Measurements from ENCODE around the gene PRKCE.
"Not testable (repeated sequence)": the region's sequence is repeated elsewhere in the genome, so short reads cannot be mapped to it uniquely, and the experiment has no call there.

Gene PRKCE

DNA sequence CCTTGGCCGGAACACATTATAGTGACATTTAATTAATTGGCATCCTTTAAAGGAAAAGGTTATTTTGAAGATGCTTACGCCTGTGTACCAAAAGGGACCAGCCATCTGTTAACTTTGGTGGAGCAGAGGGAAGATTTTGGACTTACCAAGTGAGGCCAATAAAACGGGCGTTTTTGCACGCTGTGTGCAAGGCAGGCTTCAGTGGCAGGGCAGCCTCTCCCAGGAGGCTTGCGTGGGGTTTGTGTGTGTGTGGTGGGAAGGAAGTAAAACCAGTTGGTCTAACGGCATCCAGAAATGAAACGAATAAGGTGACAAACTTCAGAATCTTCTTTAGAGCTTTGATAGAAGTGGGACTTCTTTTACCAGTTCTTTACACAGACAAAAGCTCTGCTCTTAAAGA is 191.7 kb downstream of the PRKCE start:
- no peak for DNase-seq

DNA sequence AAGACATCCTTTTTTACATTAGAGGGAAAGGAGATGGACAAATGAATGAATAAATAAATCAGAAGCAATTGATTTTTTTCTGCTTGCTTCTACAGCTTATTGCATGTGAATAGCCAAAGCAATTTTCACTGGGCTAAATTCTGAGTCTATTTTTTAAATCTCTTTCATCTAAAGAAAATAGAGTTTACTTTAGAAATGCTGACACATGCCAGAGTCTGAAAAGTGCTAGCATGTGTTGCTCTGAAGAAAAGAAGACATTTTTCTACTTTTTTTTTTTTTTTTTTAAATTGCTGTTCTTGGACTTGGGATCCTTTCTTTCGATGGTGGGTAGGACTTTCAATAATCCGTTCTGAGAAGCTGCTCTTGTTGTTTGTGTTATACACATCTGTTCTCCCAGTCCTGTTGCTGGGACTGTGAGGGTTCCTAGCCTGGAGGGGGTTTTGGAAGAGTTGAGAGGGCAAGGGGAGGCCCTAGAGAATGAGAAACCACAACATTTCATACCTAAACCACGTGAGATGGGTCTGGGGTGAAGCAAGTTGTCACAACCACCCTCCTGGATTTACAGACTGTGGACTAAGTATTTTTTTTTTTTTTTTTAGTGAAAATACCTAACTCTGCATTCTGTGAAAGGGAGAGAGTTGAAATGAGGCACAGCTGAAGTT is 193.5 kb downstream of the PRKCE start:
- DNase-seq, result no peak

DNA sequence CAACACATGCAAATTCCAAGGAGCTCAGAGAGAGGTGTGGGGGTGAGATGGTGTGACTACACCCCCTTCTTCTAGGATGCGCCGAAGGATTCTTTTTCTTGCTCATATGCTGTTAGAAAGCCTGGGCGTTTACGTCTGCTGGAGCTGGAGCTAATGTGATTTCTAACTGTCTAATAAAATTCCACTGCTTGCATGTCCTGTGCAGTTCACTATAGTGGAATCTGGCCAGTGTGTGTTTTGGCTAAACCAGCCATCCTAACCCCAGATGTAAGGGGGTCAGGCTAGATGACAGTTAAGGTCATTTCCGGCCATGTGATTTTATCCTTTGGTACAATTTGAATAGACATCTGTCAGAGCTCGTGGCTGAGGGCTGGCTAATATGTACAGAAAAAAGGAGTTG is 194.1 kb downstream of the PRKCE start:
- DNase-seq, result no peak

DNA sequence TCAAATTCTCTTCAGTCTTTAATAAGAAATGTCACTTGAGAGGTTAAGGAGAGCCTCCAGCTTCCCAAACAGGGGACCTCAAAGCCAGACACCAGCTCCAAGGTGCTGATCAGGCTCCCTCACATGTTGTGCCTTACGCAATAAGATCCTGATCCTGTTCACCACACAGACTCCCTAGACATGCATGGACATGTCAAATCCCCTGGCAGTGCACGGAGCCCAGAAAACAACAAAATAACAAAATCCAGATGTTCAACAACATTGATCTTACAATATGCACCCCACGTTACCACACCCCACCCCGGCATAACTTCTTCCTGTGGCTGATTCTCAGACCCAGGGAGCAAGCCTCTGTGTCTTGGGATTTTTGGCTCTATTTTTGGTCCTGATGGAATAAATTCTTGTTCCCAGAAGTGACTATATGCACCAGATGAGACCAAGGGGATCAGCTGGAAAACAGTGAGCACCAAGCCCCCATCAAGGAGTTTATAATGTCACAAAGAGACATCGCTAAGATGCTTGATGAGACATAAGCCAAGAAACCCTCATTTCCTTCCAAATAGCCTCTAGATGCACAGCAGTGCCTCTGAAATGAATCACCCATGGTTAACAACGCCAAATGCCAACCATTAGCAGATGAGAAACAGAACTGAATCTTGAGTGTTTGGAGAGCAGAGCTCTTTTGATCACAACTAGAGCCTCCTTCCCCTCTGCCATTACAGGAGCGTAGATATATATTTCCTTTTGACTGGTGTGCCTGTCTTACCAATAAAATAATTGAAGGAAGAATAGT is 198.2 kb downstream of the PRKCE start:
- DNase-seq, result no peak

DNA sequence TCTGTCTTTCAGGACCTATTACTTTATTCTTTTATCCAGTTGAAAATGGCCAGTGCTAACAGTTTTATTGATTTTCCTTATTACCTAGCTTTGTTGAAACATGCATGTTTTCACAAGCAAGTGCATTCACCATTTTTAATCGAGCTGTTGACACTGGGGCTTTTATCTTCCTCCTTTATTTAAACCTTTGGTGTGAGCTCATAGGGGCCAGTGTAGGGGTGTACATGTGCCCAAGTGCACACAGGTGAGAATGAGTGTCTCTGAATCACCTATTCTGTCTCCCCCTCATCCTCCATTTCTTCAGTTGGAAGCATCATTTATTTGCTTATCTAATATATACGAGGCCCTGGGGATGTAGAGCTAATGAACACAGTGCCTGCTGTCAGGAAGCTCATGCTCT is 199.1 kb downstream of the PRKCE start:
- no peak for DNase-seq

DNA sequence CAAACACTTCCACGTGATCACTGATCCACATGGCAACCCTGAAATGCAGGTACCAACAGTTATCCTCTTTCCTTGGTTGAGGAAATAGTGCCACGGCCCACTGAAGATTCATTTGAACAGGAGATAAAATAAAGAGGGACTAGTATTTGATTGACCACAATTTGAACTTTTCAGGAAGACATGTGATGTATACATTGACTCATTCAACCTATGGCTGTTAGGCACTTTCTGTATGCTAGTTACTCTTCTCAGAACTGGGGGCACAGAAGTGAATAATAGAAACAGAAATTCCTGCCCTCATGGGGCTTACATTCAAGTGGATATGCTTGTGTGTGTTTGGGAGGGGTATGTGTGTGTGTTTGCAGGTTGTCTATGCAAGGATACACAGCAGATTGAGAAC is 199.6 kb downstream of the PRKCE start:
- DNase-seq, result no peak

DNA sequence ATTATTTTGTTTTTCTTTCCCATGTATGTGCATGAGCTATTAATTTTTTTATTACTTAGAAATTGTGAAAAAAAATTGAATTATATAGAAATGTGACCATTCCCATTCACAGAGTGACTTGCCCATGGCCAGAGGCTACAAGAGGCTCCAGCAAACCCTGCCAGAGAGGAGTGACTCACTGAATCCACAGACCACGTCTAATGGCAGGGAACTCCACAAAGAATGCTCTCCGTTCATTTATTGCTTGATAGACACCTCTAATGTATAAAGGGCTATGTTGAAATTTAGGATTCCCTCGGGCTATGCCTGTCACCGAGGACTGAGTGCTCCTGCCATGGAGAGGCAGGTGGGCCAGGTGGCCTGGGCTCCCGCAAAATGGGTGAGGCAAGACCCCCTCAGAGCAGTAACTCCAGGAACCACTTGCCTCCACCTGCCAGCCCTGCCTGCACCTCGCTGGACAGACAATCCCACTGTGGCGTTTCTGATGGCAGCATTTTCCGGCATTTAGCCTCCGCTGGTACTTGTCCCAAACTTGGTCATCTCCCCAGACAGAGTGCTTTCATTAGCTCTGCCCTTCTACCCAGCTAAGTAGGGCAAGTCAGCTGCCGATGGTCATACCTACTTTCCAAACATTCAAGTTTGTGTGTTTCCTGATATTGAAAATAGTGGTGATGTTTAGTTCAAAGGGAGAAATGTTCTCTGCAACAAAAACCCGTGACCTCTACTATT is 200.3 kb downstream of the PRKCE start:
- no peak for DNase-seq

DNA sequence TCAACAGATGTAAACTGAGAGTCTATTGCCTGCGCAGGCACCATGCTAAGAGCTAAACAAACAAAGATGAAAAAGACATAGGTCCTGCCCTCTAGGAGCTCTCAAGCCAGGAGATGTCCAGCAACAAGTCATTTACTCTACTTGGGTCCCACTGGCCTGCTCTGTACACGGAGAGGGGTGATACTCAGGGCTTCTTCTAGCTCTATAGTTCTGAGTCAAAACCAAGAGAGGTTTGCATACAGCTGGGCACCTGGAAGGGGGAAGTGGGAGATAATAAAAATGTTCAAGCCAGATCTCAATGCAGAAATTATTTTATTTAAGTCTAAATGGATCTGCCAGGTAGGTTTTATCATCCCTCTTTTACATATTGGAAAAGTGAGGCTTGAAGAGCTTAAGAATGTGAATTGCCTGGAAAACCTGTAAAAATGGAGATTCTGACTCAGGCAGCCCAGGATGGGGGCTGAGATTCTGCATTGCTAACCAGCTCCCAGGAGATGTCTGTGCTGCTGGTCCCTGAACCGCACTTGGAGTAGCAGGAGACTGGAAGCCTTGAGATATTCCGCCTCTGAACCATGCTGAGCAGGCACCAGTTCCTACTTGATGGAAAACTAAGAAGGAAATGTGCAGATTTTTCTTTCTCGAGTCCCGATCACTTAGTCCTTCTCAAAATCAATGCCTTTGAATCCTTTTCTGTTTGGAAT is 201.1 kb downstream of the PRKCE start:
- DNase-seq, result no peak

DNA sequence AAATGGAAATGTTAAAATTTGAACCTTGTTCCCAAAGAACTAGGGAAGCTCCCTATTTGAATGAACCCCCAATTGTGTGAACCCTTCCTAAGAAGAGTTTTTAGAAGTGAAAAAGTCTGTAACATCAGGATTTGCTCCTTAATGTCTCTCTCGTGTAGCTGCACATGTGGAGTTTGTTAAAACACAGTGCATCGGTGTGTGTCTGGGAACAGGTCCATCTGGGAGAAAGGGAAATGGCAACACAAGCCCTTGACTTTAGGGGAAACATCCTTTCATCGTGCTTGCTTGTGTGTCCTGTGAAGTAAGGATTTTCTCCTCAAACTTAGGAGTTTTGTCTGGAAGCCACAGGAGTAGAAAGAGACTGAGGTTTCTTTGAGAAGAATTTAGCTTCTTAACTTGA is 203.9 kb downstream of the PRKCE start:
- no peak for DNase-seq

DNA sequence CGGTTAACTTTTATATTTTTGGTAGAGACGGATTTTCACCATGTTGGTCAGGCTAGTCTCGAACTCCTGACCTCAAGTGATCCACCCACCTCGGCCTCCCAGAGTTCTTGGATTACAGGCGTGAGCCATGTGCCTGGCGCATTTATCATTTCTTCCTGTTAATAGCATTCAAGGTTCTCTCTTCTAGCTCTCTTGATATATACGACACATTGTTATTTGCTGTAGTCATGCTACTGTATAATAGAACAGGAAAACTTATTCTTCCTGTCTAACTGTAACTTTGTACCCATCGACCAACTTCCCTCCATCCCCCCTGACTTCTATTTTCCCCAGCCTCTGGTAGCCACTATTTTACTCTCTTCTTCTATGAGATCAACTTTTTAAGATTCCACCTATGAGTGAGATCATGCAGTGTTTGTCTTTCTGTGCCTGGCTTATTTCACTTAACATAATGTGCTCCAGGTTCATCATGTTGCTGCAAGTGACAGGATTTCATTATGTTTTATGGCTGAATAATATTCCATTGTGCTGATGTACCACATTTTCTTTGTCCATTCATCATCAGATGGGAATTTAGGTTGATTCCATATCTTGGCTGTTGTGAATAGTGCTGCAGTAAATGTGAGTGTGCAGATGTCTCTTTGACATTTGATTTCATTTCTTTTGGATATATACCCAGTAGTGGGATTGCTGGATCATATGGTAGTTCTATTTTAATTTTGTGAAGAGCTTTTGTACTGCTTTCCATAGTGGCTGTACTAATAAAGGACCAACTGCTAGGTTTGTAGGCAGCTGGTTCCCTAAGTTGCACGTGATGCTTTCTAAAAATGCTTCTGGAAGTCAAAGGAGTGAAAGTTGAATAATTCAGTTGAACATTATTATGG is 205.2 kb downstream of the PRKCE start:
- DNase-seq, result no peak

DNA sequence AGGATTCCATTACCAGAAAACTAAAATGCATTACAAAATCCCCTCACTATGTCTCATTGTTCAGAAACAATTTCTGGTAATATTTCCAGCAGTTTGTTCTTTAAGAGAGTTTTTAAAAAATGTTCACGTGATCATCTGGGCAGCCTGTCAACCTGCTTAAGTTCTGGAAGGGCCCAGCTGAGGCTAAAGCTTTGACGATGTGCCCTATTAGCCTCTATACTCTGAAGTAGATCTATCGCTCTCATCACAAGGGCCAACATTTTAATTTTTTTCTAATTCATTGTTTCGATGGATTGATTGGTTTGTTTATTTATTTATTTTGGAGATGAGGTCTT is 205.8 kb downstream of the PRKCE start:
- no peak for DNase-seq

DNA sequence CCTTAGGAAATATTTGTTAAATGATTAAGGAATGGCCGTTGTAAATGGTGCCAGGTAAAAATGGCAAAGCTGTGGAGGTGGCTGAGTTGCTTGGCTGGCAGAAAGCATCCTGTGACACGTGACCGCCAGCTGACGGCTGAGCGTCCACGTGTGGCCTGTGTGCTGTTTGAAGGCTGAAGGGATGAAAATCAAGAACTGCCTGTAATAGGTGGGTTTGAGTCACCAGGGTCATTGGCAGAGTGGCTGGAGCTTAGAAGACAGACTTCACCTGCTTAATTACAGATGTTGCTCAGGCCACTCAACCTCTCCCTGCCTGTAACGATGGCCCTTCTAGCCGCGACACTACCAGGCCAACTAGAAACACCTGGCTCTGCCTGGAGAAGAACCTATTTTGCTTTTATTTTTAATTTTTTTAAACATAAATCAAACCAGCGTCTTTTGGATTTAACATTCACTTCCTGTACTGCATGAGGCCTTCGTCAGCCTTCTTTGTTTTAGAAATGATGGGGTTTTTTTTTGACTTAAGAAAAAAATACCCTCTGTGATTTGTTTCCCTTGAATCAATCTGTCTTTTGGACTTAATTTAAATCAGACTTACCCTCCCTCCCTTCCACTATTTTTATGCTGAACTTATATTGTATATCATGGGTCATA is 206.5 kb downstream of the PRKCE start:
- DNase-seq, result no peak

DNA sequence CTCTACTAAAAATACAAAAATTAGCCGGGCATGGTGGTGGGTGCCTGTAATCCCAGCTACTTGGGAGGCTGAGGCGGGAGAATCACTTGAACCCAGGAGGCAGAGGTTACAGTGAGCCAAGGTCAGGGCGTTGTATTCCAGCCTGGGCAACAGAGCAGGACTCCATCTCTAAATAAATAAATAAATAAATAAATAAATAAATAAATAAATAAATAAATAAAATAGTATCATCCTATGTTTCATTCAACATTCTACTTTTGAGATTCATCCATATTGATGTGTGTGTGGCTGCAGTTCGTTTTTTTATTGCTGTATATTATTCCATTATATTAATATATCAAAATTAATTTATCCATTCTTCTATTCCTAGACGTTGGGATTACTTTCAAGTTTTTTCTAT is 207.4 kb downstream of the PRKCE start:
- not testable (repeated sequence) for DNase-seq

DNA sequence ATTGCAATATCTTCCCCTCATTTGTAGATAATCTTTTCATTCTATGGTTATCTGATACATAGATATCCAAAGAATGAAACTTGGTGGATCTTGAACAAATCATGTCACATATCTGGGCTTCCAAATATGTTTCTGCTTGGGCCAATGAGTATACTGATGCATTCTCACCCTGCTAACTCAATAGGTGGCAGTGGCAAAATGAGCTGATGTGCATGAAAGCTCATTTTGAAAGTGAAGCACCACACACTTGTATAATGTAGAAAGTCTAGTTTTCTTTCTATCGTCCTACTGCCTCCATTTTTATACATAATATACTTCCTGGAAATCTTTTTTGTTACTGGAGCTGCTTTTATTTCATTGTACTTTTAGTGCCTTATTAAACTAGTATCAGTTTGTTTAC is 208.2 kb downstream of the PRKCE start:
- DNase-seq, result no peak

DNA sequence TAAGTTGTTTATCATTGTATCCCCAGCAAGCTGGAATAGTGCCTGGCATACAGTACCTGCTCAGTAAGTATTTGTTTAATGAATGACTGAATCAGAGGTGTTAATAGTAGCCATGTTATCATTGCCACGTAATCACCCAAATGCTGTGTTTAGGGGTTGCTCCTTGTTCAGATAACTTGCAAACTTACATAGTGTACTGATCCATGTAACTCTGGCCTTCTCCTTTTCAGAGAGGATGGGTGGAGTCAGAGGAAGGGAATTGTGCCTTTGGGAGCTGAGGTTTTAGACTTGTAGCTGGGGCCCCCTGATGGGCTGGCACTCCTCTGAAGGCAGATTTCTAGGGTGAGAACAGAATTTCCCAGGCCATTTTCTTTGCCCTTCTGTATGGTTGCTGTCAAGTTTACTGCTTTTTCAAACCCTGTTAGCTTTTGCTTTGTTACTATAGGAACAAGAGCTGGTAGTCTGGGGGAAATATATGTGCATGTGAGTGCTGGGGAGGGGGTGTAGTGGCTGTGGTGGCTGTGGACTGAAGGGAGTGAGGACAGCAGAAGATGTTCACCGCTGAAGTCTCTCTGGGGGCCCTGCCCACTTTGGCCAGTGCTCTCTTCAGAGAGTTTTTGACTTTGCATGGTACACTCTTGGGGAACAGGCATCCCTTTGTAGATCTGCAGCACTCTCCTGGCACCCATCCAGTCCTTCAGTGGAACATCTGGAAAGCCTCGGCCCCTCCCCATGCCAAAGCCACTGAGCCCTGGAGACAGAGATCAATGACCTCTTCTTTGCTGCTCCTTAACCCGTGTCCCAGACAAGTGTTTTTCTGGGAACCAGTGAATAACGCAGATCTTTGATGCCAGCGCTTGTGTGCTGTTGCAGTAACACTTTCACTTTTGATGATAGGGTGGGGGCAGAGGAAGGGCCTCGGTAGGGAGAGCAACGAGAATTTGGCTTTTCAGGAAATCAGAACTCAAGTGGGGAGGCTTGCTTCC is 209.0 kb downstream of the PRKCE start:
- no peak for DNase-seq

DNA sequence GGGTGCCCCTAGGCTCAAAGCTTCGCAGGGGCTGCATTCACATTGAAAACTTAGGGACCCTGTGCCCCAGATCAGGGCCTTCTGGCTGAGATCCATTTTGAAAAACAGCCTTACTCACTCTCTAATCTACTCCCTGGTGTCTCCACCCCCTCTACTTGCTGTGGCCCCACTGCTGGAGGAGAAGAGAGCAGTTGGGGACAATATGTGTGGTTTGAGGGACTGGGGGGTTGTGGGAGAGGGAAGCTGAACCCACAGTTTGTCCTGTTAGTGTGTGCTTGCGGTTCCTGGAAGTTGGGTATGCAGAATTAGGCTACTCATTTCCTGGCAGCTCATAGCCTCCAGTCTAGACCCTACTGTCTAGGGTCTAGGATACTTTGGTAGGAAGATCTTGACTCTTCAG is 211.4 kb downstream of the PRKCE start:
- DNase-seq, result no peak

DNA sequence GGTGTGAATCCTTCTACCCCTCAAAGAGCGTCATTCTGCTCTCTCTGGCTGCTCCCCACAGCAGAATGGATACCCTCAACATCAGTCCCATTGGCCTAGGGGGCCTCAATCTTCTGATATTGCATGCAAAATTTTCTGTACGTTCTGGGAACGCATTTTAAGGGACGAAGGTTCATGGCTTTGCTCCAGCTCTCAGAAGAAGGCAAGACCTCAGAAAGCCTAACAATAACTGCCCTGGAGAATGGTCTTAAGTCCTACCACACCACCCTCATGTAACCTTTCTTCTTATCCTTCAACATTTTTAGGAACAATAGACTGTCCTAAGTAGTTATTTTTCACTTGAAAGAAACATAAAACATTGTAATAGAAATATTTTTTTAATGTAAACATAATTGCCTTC is 212.6 kb downstream of the PRKCE start:
- DNase-seq, result no peak

DNA sequence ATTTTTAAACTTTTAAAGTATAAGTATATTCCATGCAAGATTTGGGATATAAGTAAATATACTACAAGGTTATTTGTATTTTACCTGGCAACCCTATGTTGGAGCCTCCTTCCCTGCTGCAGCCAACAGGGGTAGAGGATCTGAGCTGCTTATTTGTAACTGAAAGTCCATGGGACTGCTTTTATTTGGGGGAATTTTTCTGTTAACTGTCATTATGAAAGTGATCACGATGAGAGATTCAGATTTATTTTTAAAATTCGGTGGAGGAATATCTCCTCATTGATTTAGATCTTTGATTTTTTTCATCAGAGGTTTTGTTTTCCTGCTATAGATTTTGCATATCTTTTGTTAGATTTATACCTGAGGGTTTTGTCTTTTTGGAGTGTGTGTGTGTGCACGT is 215.9 kb downstream of the PRKCE start:
- DNase-seq, result no peak

DNA sequence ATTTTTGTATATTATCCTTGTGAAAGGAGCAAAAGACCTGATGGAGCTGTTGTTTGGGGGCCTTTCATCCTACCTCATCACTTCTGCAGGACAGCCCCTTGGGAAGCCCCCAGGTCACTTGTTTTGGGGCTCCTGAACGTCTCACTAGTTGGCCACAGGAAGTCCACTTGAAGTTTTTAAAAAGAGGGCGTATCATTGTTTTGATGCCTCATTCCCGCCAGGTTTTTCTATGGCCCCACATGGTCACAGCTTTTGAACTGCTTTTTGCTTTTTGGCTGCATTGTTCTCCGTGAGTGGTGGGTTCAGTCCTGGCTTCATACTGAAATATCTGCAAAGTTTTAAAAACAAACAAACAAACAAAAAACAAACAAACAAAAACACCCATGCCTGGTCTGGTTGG is 216.3 kb downstream of the PRKCE start:
- DNase-seq, result no peak

DNA sequence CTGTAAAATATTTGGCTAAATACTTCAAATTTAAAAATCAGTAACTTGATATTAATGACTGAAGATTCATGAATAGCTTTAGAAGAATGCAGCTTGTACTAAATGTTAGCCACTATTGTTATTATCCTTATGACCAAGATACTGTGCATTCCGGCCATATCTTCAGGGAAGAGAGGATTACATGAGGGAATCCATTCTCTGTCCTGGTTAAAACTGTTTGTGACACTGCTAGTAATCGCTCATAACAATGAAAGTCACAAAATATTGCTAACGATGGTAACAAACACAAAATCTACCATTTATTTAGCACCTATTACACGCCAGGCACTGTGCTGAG is 217.7 kb downstream of the PRKCE start:
- DNase-seq, result no peak

DNA sequence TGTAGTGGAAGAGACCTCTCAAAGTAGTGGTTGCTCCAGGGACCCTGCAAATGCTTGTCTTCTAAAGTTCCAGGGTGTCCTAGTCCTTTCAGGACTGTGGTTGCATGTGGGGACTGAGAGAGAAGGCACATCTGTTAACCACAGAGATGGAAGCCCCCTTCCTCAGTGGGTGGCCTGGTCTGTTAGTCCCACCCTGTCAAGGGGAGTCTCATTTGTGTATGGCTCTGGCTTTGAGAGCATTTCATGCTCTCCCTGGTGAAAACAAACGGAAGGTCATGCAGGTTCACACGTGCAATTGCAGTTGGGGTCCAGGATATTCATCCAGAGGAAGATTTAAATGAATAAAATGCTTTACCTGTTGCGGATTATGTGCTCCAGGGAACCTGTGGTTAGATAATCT is 219.6 kb downstream of the PRKCE start:
- DNase-seq, result no peak
